Stimulated activated CD4-positive, alpha-beta T cell treated with anti-CD3 and anti-CD28 coated beads, Interleukin-15, amount 100 ng/mL, for 48 hours (primary cell): ENCODE data around the gene CHAT.

Experiments
- DNase-seq, 2 donors: peaks; one replicate each; pipeline ENCODE4 v3.0.0-alpha.2; 2020; ENCODE audit warnings: low read depth in 2 of 2

CHAT gene

DNA sequence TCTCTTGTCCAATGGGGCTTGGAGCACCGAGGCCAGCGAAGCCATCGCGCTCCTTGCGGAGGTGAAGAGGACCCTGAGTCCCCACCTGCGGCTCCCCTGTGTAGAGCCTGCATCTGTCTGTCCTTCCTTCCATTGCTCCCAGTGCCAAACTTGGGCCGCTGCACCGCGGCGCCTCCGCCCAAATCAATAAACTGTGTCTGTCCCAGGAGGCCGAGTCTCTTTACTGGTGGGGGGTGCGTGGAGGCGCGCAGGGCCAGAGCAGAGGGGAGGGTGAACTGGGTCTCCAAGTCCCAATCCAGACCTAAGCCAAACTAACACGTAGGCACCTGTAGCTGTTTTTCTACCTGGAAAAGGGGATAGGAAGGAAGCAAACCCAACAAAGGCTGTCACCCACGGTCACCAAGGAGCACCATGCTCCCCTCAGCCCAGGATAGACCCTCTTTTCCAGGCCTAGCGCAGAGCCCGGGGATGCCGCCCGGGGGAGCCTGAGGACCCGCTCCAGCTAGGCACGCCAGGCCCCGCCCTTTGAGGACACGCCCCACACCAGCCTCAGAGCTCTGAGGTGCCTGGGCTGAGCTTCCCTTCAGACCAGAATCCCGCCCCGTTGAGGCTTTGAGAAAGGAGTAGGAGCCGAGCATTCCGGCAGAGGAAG is 1.2 kb upstream of the CHAT start:
- no peak for DNase-seq

DNA sequence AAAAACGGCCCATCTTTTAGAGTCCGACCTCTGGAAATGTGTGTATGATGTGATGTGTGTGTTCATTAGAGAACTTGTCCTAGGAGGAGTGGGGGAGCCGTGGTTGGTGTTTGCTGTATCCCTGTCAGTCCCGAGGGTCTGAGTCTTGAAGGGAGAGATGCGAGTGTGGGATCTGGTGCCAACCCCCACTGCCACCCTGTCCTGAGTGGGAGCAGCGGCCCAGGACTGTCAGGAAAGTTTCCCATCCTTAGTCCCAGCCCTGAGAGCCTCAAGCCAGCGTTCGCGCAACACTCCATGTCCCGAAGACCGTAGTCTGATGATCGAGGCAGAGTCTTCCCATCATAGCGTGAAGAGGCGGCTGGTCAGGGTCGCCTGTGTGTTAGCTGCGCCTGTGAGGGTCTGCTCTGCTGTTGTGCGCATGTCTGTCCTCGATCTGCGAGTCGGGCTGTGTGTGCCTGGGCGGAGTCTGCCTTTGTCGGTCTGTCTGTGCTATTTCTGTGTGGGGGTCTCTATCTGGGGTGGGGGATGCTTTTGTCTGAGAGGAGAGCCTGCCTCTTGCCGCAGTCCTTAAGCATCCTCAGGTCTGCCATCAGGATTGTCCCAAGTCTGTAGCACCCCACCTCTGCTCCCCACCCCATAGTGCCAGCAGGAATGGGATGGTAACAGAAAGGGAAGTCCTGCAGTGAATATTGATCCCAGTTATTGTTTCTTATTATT is 514 bp upstream of the CHAT start:
- no peak for DNase-seq

DNA sequence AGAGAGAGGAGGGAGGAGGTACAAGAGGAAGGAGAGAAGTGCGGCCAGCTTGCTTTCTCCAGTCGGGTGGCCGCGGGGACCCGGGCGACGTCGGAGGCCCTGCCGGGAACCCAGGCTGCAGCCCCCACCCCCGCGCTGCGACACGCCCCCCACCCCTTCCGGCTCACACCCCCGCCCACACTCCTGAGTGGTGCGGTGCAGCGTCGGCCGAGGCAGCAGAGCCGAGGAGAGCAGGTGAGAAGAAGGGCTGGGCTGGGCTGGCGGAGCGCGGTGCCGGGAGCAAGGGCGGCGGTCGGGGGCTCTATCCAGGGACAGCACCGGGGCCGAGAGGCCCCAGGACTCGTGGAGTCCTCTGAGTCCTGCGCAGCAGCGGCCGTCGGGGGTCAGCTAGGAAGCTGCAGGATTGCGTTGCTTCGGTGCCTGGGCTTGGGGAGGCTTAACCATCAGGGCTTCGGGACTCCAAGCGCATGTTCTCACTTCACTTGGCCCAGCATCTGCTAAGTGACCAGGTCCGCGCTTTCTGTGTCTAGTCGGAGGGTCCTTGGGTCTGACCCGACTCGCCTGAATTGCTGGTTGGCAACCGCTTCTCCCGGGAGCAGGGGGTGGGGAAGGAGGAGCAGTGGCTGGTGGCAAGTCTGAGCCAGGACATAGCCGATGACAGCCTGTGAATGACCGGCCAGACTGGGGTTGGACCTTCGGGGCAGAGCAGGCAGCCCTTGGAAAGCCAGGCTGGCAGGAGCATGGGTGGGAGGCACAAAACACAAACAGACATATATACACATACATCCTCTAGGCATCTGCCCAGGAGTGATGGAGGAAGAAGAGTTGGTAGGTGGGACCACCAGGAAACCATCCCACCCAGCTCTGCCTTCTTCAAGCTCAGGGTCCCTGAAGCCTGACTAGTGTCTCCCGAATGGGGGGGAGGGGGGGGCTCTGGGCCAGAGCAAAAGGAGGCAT is 683 bp downstream of the CHAT start:
- no peak for DNase-seq

DNA sequence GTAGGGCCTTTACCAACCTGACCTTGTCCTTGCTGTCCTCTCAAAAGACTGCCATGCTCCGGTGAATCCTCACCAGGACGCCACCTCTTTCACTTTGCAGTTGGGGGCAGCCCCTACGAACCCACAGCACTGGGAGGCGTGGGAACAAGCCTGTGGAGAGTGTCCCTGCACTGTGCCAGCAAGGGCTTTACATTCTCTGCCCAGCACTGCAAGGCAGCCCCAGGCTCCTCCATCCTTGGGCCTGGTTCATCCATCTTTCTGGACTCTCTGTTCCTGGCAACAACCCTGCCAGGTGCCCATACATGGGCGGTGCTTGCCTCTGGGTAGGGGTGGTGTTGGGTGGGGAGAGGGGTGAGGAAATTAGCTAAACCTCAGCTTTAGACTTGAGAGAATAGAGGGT is 1.4 kb downstream of the CHAT start:
- no peak for DNase-seq

DNA sequence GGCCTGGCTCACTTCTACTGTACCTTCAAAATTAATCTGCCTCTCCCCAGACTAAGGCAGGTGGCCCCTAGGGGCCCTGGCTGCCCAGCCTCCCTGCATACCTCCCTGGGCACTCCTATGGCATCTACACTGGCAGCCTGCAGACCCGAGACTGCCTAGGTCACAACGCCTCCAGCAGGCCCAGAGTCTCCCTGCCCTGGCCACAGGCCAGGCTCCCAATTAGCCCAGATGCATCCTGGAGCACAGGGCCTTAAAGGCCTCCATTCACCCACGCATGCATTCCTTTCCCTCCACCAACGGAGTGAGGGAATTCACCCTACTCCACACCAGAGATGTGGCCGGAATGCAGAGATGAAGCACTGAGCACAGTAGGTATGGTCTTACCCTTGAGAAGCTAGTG is 1.9 kb downstream of the CHAT start:
- DNase-seq, result no peak

DNA sequence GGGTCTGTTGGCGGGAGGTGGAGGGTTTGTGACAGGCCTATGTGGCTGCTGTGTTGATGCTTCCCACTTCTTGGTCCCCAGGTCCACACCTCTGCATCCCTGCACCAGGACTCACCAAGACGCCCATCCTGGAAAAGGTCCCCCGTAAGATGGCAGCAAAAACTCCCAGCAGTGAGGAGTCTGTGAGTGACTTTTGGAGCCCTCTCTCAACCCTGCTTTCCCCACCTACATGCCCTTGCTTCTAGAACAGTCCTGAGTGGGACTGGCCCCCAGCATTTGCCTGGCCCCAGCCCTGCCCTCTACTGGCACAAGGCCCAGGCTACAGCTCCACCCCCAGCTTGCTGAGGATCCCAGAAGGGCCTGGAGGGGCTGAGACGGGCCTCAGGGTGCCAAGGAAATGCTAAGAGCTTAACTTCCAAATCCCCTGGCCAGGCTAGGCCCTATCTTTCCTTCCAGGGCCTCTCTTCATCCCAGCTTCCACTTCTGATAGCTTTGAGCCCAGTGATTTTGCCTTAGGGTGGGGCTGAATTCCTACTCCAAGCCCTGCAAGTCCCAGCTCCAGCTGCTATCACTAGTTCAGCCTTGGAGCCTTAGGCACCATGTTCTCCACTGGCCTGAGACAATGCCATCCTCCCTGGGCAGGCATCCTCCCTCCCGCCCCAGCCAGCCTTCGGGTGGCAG is 2.7 kb downstream of the CHAT start:
- no peak for DNase-seq

DNA sequence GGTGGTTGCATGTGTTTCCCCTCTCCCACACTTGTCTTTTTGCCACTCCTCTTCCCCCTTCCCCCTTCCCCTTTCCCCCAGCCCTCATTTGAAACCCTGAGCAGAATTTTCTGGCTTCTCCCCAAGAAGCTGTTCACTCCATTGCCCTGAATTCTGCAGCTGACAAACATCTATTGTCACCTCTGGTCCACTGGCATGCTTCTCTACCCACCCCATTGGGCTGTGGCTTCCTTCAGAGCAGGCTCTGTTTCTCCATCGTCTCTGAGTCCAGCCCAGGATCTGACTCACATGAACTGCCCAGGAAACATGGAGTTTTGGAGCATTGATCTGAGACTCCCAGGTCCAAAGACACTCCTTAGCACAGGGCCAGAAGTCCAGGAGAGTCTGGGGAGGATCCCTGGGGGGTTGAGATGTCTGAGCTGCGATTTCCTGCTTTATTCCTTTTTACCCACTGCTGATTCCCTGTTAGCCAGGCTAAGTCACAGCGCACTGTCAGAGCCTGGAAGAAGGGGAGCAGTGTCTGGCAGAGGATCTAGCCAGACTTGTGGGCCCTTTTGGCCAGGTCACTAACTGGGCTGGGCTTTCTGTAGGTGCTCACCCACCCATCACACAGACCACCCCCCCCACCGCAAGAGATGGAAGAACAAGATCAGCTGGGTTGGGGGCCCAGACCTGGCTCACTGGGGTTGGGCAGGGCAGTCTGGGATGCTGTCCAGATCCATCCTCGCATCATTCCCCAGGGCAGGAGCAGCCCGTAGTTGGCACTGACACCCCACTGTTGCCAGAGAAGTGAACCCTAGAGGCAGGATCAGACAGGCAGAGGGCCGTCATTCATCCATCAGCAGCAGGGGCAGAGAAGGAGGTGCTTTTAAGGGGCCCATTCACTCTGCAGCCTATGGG is 3.5 kb downstream of the CHAT start:
- DNase-seq, result no peak

DNA sequence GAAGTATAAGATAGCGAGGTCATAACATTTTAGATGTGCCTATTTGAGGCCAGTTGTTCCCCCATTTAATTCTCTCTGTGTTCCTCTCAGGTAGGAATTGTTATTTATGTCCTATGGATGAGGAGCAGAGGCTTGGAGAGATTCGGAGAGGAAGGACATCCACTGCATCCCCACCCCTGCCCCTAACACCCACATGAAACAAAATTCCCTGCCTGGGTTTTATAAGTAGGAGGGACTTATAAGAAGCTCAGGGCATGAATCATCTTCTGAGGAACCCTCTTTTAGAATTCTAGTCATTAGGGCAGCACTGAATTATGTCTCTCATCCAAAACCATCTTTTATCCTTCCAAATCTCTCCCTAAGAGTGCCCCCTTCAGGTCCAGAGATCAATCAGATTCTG is 5.0 kb downstream of the CHAT start:
- DNase-seq, result no peak

DNA sequence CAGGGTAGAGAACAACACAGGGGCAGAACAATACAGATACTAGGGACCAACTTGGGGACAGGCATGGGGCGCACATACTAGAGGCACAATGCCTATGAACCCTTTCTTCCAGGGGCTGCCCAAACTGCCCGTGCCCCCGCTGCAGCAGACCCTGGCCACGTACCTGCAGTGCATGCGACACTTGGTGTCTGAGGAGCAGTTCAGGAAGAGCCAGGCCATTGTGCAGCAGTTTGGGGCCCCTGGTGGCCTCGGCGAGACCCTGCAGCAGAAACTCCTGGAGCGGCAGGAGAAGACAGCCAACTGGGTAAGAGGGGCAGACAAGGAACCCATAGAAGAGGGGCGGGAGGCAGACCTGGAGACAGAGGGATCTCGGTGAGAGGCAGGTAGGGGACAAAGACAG is 5.8 kb downstream of the CHAT start:
- DNase-seq, result no peak

DNA sequence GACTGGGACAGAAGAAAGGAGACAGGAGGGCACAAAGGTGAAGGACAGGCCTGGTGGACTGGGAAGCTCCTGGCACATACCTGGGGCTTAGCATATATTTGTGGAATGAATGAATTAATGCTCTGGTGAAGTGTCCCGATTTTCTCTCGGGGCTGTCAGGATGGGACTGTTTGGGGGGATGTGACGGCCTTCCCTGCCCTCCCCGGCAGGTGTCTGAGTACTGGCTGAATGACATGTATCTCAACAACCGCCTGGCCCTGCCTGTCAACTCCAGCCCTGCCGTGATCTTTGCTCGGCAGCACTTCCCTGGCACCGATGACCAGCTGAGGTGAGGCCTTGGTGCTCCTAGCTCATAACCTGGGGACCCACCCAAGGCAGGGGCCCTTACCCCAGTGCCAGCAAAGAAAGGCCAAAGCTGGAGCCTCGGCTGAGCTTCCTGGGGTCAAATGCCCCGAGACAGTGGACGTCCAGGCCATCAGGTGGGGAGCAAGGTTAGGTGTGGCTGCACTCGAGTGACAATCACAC is 6.5 kb downstream of the CHAT start:
- DNase-seq, result no peak

DNA sequence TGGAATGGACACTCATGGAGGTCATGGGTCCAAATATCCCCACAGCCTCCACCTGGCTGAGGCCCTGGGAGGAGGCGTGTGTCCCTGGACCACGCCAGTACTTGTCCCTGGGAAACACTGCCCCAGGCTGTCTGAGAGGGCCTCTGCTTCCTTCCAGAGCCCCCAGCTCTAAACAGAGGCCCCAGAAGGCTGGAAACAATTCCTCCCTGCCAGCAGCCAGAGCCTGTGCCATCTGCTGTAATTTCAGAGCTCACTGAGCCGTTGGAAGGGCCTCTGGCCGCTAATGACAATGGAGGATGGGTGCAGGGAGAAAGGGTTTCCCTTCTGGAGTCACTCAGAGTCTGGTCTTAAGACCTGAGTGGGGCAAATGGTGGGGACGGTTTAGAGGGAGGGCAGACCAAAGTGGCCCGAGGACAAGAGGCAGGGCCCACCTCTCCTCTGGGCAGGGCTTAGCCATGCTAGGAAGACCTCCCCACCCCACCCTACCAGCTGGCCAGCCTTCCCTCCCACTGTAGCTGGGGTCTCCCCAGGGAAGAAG is 7.1 kb downstream of the CHAT start:
- DNase-seq, result no peak

DNA sequence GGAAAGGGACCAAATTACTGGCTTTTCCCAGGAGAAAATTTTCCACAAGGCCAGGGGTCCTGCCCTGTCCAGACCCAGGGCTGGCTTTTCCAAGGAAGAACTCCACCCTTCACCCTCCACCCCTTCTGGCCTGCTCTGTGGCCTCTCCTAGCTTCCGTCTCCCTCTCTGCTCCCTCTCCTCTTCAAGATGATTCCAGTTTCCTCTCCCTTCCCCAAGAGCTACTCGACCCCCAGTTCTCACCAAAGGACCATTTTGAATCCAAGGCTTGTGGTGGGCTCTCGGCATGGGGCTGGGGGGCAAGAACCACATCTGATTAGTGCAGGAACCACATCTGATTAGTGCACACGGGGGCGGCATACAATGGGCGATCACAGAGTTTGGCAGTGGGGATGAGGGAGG is 7.7 kb downstream of the CHAT start:
- DNase-seq, result no peak

DNA sequence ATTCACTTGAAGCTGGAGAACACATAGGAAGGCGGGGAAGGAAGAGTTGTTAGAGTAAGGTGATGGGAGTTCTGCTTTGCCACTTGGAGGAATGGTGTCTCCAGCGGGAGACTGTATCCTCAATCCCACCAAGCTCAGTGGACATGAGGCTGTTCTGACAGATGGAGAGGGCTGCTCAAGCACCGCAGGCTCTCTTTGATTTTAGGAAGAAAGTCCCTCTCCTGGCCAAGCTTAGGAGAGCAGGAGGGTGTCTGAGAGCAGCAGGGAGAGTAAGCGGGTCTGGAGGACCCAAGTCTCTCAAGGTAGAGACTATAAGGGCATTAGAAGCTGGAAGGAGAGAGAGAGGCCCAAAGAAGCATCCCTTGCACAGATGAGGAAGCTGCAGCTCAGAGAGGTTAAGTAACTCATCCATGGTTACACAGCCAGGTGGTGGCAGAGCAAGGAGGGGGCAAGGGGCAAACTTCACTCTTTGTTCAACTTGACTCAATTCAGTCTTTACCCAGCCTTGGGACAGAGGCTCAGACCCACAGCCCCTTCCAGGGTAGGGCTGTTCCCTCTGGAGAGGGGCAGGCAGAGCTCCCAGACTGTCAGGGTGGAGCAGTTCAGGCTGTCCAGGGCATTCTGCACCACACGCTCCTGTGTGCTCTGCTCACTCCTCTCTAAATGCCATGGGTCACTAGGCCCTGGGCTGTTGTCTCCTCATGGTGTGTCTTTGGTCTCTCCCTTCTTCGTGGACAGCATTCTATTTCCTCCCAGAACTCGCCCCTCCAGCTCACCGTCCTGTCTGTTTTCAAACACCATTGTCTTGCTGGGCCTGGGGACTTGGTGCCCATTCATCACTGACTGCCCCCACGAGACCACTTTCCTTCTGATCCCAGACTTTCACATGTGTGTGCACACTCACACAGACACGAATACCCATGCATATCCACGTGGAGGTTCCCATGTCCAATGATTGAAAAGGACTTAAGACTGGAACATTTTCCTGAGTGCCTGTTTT is 8.9 kb downstream of the CHAT start:
- DNase-seq, result no peak

DNA sequence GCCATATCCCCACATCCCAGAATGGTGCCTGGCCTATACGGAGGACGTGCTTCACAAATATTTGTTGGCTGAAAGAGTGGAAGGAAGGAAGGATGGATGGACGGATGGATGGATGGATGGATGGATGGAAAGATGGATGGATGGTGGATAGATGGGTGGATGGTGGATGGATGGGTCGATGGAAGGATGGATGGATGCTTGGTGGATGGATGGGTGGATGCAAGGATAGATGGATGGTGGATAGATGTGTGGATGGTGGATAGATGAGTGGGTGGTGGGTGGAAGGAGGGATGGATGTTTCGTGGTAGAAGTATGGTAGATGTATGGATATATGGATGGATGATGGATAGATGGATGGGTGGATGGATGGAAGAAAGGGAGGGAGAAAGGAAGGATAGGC is 10.8 kb downstream of the CHAT start:
- no peak for DNase-seq

DNA sequence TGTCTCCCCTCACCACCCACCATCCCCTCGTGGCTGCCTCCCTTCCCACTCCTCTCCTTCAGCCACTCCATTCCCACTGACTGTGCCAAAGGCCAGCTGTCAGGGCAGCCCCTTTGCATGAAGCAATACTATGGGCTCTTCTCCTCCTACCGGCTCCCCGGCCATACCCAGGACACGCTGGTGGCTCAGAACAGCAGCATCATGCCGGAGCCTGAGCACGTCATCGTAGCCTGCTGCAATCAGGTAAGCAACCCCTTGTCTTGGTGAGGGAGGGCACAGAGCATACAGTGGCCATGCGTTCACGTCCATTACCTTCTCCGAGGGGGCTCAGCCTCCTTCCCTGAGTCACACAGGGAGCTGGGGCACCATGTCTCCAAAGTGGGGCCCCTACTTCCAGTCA is 11.6 kb downstream of the CHAT start:
- no peak for DNase-seq

DNA sequence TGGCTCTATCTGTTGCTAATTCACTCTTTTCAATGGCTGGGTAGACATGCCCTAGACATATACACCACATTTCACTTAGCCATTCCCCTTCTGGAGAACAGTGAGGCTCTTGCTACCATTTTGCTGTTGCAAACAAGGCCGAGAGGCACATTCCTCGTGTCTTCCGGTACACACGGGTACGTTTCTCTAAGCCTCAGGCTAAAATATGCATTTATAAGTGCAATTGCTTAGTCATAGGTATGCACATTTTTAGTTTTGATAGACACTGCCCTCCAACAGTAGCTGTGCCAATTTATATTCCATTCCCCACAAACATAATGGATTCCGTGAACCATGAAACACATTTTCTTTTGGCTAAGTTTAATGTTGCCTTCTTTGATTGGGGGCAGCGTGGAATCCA is 13.2 kb downstream of the CHAT start:
- DNase-seq, result no peak

DNA sequence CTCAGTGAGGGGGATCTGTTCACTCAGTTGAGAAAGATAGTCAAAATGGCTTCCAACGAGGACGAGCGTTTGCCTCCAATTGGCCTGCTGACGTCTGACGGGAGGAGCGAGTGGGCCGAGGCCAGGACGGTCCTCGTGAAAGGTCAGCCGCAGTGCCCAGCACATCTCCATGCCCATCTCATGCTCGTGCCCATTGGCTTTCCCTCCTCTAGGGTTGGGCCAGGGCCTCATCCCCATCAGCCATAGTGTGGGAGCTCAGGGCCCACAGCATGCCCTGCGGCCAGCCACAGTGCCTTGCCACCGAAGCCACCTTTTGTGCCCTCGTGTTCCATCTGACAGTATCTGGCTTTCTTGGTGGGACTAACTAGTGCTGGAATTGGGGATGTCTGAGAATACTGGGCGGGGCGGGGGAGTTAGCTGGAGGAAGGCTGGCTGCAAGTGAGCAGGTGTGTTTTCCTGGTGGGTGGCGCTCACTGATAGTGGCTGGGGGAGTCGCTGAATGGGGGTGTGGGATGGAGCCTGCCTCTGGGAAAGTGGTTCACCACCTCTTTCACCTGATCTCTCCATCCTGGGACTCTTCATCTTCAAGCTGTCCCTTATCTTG is 13.9 kb downstream of the CHAT start:
- DNase-seq, result no peak

DNA sequence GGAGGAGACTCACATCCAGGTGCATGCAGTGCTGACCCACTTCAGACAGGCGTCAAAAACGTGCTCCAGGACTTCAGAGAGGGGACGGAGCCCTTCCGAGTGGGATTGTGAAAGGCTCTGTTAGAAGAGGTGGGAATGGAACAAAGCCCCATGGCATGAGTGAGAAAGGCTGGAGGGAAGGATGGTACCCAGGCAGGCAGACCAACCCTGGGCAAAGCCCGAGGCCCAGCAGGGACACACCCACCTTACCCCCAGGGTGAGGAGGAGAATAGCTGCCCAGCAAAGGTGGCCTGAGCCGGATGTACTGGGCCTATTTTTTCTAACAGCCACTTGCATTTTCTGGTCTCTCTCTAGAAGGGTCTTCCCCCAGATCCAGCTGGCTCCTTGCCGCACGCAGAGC is 14.8 kb downstream of the CHAT start:
- DNase-seq, result no peak

DNA sequence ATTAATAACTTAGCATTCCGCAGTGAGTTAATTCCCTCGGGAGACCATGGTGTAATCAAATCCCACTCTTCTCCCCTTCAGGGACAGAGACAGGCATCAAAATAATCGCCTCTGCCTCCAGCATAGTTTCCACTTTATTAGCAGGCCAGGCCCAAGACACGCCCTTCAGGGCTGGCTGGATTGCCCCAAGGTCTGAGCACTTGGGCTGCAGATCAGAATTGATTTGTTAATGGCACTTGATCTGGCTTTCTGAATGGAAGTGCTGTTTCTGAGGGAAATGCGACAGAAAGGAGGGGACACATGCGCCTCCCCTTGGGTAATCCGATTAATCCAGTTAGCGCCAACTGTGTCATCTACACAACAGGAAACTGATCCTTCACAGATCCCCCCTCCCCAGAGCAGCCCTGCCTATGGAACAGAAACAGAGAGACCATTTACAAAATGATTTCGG is 15.6 kb downstream of the CHAT start:
- DNase-seq, result no peak
